ENCODE results near the gene TPMT. TPM values are rescaled to one million over a fixed set of nuclear protein-coding genes. Genes with fewer than 3 reads are reported as not detected.

TPMT gene
- polyA plus RNA-seq, 2 of the 4 experiments (the other 2 are of a cell fraction), result 11.2 to 16.5 TPM

GRCh38 chr6:18186033-18186432, 31.2 kb upstream of the TPMT start (continued):
- TF ChIP-seq SREBF2 (IDR thresholded peaks at IDR 0.05), result no peak
- TF ChIP-seq JUN (IDR thresholded peaks at IDR 0.05), result no peak

- no peak for TF ChIP-seq CTCF (IDR thresholded peaks at IDR 0.05)
- no peak for TF ChIP-seq MAFK (IDR thresholded peaks at IDR 0.05; ENCODE audit: partially characterized antibody)
- no peak for TF ChIP-seq HMGXB4 (CRISPR knock-in tag; IDR thresholded peaks at IDR 0.05; ENCODE audit: borderline replicate concordance)
- TF ChIP-seq TP53 (CRISPR knock-in tag; IDR thresholded peaks at IDR 0.05), result no peak
- no peak for TF ChIP-seq NPAS2 (CRISPR knock-in tag; IDR thresholded peaks at IDR 0.05; ENCODE audit: borderline replicate concordance)
- TF ChIP-seq KDM1A (IDR thresholded peaks at IDR 0.05; ENCODE audit: low read depth), result no peak
- no peak for TF ChIP-seq PBX3 (IDR thresholded peaks at IDR 0.05)
- TF ChIP-seq HOXA7 (CRISPR knock-in tag; IDR thresholded peaks at IDR 0.05), result no peak
- TF ChIP-seq RFX5 (IDR thresholded peaks at IDR 0.05), result no peak
- TF ChIP-seq RARB (CRISPR knock-in tag; IDR thresholded peaks at IDR 0.05), result no peak
- no peak for TF ChIP-seq MAZ (IDR thresholded peaks at IDR 0.05; ENCODE audit: borderline replicate concordance, low read depth, low read length)
- no peak for TF ChIP-seq MAX (IDR thresholded peaks at IDR 0.05)
- POLR2A ChIA-PET, result no interaction called here
- no peak for DNase-seq (ENCODE audit: low read depth in 1 of 2, low spot score in 1 of 2)
- H3K9me3 ChIP-seq, result no peaks in the 10 kb centered on the region
- no peak overlapping the region for H3K4me3 ChIP-seq
- H3K4me1 ChIP-seq, result no peaks in the 10 kb centered on the region
- CTCF ChIA-PET, result no interaction called here
- 95% methylated on average over 1 of the region's 1 CpG for WGBS (ENCODE audit: missing lambda C conversion rate)
- no peak overlapping the region for H3K27ac ChIP-seq
- no peak for ATAC-seq
- FAIRE-seq, result no peak
- no peak overlapping the region for H3K4me2 ChIP-seq
These were observed 30.7 kb upstream of the TPMT start for GRCh38 chr6:18185624-18186023.

- WGBS (ENCODE audit: missing lambda C conversion rate), result 91% methylated on average over 4 of the region's 4 CpGs
- DNase-seq (ENCODE audit: low read depth in 1 of 2, low spot score in 1 of 2), result no peak
These were observed 28.9 kb upstream of the TPMT start for GRCh38 chr6:18183766-18184165.

GRCh38 chr6:18182568-18182967, 27.7 kb upstream of the TPMT start:
- whole genome bisulfite sequencing (ENCODE audit: missing lambda C conversion rate), result 52% methylated on average over 4 of the region's 4 CpGs
- POLR2A ChIA-PET, result no interaction called here
- TF ChIP-seq RNF2 (IDR thresholded peaks at IDR 0.05; ENCODE audit: borderline replicate concordance, low read depth) (no peak), FOXS1 (CRISPR knock-in tag; IDR thresholded peaks at IDR 0.05) (no peak), TFCP2L1 (CRISPR knock-in tag; IDR thresholded peaks at IDR 0.05) (no peak), HOXB5 (CRISPR knock-in tag; IDR thresholded peaks at IDR 0.05) (no peak), ESRRA (IDR thresholded peaks at IDR 0.05; ENCODE audit: borderline replicate concordance, low read length) (no peak), GATA3 (IDR thresholded peaks at IDR 0.05; ENCODE audit: borderline replicate concordance) (no peak), TP53 (CRISPR knock-in tag; IDR thresholded peaks at IDR 0.05) (no peak), CTCF (IDR thresholded peaks at IDR 0.05) (no peak), CHD4 (IDR thresholded peaks at IDR 0.05; ENCODE audit: borderline replicate concordance) (no peak), HOXB13 (CRISPR knock-in tag; IDR thresholded peaks at IDR 0.05; ENCODE audit: low read depth) (no peak), PHF8 (IDR thresholded peaks at IDR 0.05; ENCODE audit: borderline replicate concordance, low read depth) (no peak), USF2 (IDR thresholded peaks at IDR 0.05) (no peak), NPAS2 (CRISPR knock-in tag; IDR thresholded peaks at IDR 0.05; ENCODE audit: borderline replicate concordance) (no peak), HDAC2 (IDR thresholded peaks at IDR 0.05) (no peak)

More at GRCh38 chr6:18183766-18184165, 28.9 kb upstream of the TPMT start:
- no peak overlapping the region for H3K27ac ChIP-seq
- no peak overlapping the region for H3K4me3 ChIP-seq
- ATAC-seq (no peak), FAIRE-seq (no peak)
- CTCF ChIA-PET, result no interaction called here
- no peaks in the 10 kb centered on the region for H3K4me1 ChIP-seq
- no peaks in the 10 kb centered on the region for H3K9me3 ChIP-seq
- no peak for TF ChIP-seq POLR2A (IDR thresholded peaks at IDR 0.05; ENCODE audit: low read length)
- TF ChIP-seq RFX5 (IDR thresholded peaks at IDR 0.05), result no peak
- no peak for TF ChIP-seq JUNB (IDR thresholded peaks at IDR 0.05)
- no peak for TF ChIP-seq NR3C1 (IDR thresholded peaks at IDR 0.05)
- H3K4me2 ChIP-seq, result no peak overlapping the region
- POLR2A ChIA-PET, result no interaction called here

More at GRCh38 chr6:18182568-18182967, 27.7 kb upstream of the TPMT start:
- Histone ChIP-seq H3K4me3 (no peak overlapping the region), H3K4me2 (no peak overlapping the region), H3K9me3 (no peaks in the 10 kb centered on the region), H3K27ac (no peak overlapping the region), H3K4me1 (no peaks in the 10 kb centered on the region)
- ATAC-seq, result no peak
- DNase-seq (ENCODE audit: low read depth in 1 of 2, low spot score in 1 of 2), result no peak
- FAIRE-seq, result no peak
- CTCF ChIA-PET, result no interaction called here

All from A549 (cell line).